ENCODE data around the gene SORBS2.
"Not testable (repeated sequence)": the region's sequence is repeated elsewhere in the genome, so short reads cannot be mapped to it uniquely, and the experiment has no call there.

DNA sequence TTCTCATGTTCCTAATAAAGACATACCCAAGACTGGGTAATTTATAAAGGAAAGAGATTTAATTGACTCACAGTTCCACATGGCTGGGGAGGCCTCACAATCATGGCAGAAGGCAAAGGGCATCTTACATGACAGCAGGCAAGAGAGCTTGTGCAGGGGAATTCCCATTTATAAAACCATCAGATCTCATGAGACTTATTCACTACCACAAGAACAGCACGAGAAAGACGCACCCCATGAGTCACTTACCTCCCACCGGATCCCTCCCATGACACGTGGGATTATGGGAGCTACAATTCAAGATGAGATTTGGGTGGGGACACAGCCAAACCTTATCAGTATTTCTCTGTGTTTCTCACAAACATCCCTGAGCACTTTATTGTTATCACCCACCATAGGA, 104.4 kb downstream of the SORBS2 start:
- TF ChIP-seq, protein P1, sequence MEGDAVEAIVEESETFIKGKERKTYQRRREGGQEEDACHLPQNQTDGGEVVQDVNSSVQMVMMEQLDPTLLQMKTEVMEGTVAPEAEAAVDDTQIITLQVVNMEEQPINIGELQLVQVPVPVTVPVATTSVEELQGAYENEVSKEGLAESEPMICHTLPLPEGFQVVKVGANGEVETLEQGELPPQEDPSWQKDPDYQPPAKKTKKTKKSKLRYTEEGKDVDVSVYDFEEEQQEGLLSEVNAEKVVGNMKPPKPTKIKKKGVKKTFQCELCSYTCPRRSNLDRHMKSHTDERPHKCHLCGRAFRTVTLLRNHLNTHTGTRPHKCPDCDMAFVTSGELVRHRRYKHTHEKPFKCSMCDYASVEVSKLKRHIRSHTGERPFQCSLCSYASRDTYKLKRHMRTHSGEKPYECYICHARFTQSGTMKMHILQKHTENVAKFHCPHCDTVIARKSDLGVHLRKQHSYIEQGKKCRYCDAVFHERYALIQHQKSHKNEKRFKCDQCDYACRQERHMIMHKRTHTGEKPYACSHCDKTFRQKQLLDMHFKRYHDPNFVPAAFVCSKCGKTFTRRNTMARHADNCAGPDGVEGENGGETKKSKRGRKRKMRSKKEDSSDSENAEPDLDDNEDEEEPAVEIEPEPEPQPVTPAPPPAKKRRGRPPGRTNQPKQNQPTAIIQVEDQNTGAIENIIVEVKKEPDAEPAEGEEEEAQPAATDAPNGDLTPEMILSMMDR (IDR thresholded peaks at IDR 0.05): not testable (repeated sequence)
- TF ChIP-seq EZH2 (IDR thresholded peaks at IDR 0.05; ENCODE audit: borderline replicate concordance, insufficient read depth, low read depth, low read length, poor library complexity, severe bottlenecking): not testable (repeated sequence)
